ENCODE measurements around the gene ZMPSTE24.

ZMPSTE24 gene

DNA sequence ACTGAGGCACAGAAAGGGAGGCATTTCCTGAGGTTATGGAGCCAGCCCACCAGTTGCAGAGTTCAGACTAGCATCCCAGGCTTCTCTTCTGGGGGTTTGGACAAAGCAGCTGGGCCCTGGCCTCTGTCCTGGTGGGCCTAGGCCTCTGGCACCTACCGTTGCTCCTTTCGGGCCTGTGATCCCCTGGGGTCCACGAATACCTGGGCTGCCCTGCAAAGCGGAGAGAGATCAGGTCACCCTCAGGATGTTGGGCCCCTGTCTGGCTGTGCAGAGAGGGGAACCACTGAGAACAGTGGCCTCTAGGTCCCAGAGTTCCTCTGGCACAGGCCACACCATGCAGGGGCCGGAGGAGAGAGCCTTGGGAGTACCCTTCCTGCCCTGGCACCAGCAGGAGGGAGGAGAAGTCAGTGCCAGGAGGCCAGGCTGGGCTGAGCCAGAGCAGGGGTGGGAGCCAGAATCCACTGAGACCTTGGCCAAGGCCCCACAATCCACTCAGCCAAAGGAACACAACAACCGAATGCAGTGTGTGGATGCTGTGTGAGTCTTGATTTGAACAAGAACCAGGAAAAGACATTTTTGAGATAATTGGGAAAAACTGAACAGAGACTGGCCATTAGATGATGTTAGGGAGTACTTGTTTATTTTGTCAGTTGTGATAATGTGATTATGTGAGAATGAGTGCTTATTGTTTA is 50.1 kb downstream of the ZMPSTE24 start:
- TF ChIP-seq POLR2AphosphoS5 (IDR thresholded peaks at IDR 0.05; ENCODE audit: low read depth, low read length): no peak
- no peak for TF ChIP-seq TAF1 (IDR thresholded peaks at IDR 0.05; ENCODE audit: borderline replicate concordance, insufficient read depth, low read length)

DNA sequence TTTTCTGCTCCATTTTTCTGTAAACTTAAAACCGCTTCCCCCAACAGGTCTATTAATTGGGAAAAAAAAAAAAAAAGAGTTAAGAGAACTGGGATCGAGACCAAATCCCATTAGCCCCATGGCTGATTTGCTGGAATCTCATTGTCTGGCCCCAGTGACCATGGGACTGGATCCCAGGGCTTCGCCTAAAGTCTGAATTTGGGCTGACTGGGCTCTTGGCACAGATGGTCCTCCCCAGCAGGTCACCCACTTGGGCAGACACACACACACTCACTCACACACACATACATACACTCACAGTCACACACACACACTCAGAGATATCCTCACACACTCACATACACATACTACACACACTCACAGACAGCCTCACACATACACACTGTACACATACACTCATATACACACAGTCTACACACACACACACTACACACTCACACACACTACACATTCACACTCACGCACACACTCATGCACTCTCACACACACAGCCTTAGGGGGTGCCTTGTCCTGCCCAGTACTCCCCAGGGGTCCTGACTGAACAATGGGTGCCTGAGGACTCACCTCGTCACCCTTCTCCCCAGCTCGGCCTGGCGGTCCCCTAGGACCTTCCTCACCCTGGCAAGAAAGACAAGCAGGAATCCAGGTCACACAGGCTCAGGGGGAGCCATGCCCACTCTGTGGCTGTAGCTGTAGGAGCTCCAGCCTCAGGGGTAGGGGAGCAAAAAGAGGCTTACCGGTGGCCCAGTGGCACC is 51.5 kb downstream of the ZMPSTE24 start:
- TF ChIP-seq, protein P1, sequence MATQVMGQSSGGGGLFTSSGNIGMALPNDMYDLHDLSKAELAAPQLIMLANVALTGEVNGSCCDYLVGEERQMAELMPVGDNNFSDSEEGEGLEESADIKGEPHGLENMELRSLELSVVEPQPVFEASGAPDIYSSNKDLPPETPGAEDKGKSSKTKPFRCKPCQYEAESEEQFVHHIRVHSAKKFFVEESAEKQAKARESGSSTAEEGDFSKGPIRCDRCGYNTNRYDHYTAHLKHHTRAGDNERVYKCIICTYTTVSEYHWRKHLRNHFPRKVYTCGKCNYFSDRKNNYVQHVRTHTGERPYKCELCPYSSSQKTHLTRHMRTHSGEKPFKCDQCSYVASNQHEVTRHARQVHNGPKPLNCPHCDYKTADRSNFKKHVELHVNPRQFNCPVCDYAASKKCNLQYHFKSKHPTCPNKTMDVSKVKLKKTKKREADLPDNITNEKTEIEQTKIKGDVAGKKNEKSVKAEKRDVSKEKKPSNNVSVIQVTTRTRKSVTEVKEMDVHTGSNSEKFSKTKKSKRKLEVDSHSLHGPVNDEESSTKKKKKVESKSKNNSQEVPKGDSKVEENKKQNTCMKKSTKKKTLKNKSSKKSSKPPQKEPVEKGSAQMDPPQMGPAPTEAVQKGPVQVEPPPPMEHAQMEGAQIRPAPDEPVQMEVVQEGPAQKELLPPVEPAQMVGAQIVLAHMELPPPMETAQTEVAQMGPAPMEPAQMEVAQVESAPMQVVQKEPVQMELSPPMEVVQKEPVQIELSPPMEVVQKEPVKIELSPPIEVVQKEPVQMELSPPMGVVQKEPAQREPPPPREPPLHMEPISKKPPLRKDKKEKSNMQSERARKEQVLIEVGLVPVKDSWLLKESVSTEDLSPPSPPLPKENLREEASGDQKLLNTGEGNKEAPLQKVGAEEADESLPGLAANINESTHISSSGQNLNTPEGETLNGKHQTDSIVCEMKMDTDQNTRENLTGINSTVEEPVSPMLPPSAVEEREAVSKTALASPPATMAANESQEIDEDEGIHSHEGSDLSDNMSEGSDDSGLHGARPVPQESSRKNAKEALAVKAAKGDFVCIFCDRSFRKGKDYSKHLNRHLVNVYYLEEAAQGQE (IDR thresholded peaks at IDR 0.05; ENCODE audit: insufficient read depth in 1 of 2, low read depth in 2 of 2, low read length in 2 of 2): no peak
- TF ChIP-seq SIN3A (IDR thresholded peaks at IDR 0.05; ENCODE audit: borderline replicate concordance, insufficient read depth, low read length) (no peak), FOXP2 (optimal IDR thresholded peaks at IDR 0.05; ENCODE audit: borderline replicate concordance, extremely low read depth, extremely low read length, insufficient read depth) (no peak), TAF1 (IDR thresholded peaks at IDR 0.05; ENCODE audit: borderline replicate concordance, insufficient read depth, low read length) (no peak), POLR2AphosphoS5 (IDR thresholded peaks at IDR 0.05; ENCODE audit: low read depth, low read length) (no peak)

DNA sequence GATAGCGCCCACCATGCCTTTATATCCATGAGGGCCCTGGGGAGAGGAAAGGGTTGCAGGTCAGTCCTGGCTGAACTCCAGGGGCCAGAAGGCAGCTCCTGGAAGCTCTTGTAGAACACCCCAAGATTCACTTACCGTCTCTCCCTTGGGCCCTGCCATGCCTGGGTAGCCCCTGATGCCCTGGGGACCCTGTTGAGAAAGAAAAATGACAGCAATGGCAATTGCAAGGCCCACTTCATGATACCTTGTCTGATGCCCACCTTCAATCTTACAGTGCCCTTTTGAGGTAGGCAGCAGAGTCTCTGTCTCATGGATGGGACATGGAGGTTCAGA is 52.1 kb downstream of the ZMPSTE24 start:
- no peak for TF ChIP-seq SIN3A (IDR thresholded peaks at IDR 0.05; ENCODE audit: borderline replicate concordance, insufficient read depth, low read length)
- TF ChIP-seq TAF1 (IDR thresholded peaks at IDR 0.05; ENCODE audit: borderline replicate concordance, insufficient read depth, low read length): no peak
- no peak for TF ChIP-seq FOXP2 (optimal IDR thresholded peaks at IDR 0.05; ENCODE audit: borderline replicate concordance, extremely low read depth, extremely low read length, insufficient read depth)
- no peak for TF ChIP-seq POLR2AphosphoS5 (IDR thresholded peaks at IDR 0.05; ENCODE audit: low read depth, low read length)
- TF ChIP-seq, protein P1 (IDR thresholded peaks at IDR 0.05; ENCODE audit: insufficient read depth in 1 of 2, low read depth in 2 of 2, low read length in 2 of 2): no peak

DNA sequence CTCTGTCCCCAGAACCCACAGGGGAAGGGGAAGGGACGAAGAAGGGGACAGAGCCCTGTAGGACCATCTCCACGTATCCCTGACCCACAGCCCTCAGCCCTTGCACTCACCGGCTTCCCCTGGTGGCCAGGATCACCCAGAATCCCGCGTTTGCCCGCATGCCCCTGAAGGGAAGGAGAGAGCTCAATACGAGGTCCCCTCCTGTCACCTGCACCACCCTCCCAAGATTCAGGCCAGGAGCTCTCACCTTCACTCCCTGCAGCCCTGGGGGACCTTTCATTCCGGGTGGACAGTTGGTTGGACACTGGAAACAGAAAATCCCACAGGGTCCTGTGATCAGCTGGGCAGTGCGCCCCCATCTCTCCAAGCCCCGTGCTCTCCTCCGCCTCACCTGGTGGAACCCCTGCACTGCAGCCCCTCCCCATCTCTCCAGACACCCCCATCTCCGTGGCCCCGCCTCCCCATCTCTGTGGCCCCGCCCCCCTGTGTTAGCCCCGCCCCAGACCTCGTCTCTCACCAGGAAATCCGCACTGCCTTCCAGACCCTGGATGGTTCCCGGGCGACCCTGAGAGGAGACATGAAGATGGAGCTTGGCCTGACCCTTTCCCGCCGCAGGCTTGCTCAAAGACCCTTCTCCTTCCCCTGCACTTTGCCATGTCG is 53.1 kb downstream of the ZMPSTE24 start:
- TF ChIP-seq SIN3A (IDR thresholded peaks at IDR 0.05; ENCODE audit: borderline replicate concordance, insufficient read depth, low read length): no peak
- no peak for TF ChIP-seq TAF1 (IDR thresholded peaks at IDR 0.05; ENCODE audit: borderline replicate concordance, insufficient read depth, low read length)

DNA sequence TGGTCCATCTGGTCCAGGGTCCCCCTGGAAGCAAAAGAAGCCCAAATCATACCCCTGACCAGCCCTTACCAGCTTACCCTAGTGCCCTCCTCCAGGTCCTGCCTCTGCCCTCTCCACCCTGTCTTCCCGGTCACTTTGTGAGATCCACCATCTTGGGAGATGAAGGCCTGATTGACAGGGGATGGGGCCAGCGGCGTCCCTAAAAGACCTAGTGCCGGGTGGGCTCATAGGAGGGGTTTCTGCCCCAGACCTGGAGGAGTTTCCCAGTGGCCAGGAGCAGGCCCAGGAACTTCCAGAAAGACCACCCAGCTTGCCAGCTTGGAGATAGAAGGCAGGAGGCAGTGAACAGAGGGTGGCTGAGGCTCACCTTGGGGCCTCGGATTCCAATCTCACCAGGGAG is 53.7 kb downstream of the ZMPSTE24 start:
- TF ChIP-seq POLR2AphosphoS5 (IDR thresholded peaks at IDR 0.05; ENCODE audit: low read depth, low read length): no peak
- TF ChIP-seq, protein P1 (IDR thresholded peaks at IDR 0.05; ENCODE audit: insufficient read depth in 1 of 2, low read depth in 2 of 2, low read length in 2 of 2): no peak
- TF ChIP-seq TAF1 (IDR thresholded peaks at IDR 0.05; ENCODE audit: borderline replicate concordance, insufficient read depth, low read length): no peak
- TF ChIP-seq FOXP2 (optimal IDR thresholded peaks at IDR 0.05; ENCODE audit: borderline replicate concordance, extremely low read depth, extremely low read length, insufficient read depth): no peak
- TF ChIP-seq SIN3A (IDR thresholded peaks at IDR 0.05; ENCODE audit: borderline replicate concordance, insufficient read depth, low read length): no peak
